HCT116 (cell line): Measurements from ENCODE around the gene ADGRG4.

Experiments
- CBX3 ChIP-seq: IDR thresholded peaks from 2 replicates; pipeline ENCODE4 v1.6.1; 2012; ENCODE audit warnings: low read depth
- CTCF ChIP-seq, 3 experiments: fragments of 200-600 bp in 1 of 3; sonication (generic) in 1 of 3; IDR thresholded peaks in 2 of 3; conservative IDR thresholded peaks in 1 of 3; 2 replicates each; pipeline ENCODE4 v1.5.1; 2012 to 2017; ENCODE audit warnings: low read depth in 2 of 3, low read length in 2 of 3, antibody characterized with exemption in 1 of 3, borderline replicate concordance in 1 of 3, control low read depth in 1 of 3, mild to moderate bottlenecking in 1 of 3, mixed read lengths in 1 of 3, mixed run types in 1 of 3, moderate library complexity in 1 of 3; ENCODE audit not compliant: insufficient read depth in 1 of 3
- EZH2 ChIP-seq: fragments of 200-600 bp; sonication (generic); IDR thresholded peaks from 2 replicates; pipeline ENCODE4 v1.6.1; 2017; ENCODE audit warnings: antibody characterized with exemption, mixed run types
- MAX ChIP-seq: IDR thresholded peaks from 2 replicates; pipeline ENCODE4 v1.6.1; 2012
- POLR2A ChIP-seq: IDR thresholded peaks from 2 replicates; pipeline ENCODE4 v1.7.0; 2011; ENCODE audit warnings: borderline replicate concordance; ENCODE audit not compliant: insufficient read depth, insufficient read length; ENCODE audit errors: extremely low read depth
- POLR2AphosphoS5 ChIP-seq: IDR thresholded peaks from 2 replicates; pipeline ENCODE4 v1.6.1; 2011; ENCODE audit warnings: mild to moderate bottlenecking, low read depth, low read length, moderate library complexity
- RAD21 ChIP-seq: IDR thresholded peaks from 2 replicates; pipeline ENCODE4 v1.6.1; 2012; ENCODE audit warnings: low read depth, mild to moderate bottlenecking
- REST ChIP-seq: IDR thresholded peaks from 2 replicates; pipeline ENCODE4 v1.6.1; 2012; ENCODE audit warnings: low read depth
- SP1 ChIP-seq: IDR thresholded peaks from 2 replicates; pipeline ENCODE4 v1.6.1; 2012; ENCODE audit warnings: low read depth
- SRF ChIP-seq: IDR thresholded peaks from 2 replicates; pipeline ENCODE4 v1.6.1; 2012; ENCODE audit warnings: low read depth
- YY1 ChIP-seq: IDR thresholded peaks from 2 replicates; pipeline ENCODE4 v1.6.1; 2011; ENCODE audit warnings: low read length, low read depth, moderate library complexity, mild to moderate bottlenecking; ENCODE audit not compliant: insufficient replicate concordance; ENCODE audit errors: extremely low read depth
- ZBTB33 ChIP-seq: IDR thresholded peaks from 2 replicates; pipeline ENCODE4 v1.6.1; 2011; ENCODE audit warnings: mild to moderate bottlenecking, low read length, moderate library complexity; ENCODE audit not compliant: insufficient replicate concordance; ENCODE audit errors: extremely low read depth
- ZNF274 ChIP-seq: fragments of 200-500 bp; sonication (Bioruptor generic); IDR thresholded peaks from 2 replicates; pipeline ENCODE4 v1.6.1; 2014; ENCODE audit warnings: mild to moderate bottlenecking, low read depth, low read length, inconsistent platforms

- TF ChIP-seq CTCF (IDR thresholded peaks at IDR 0.05 in 2 of 3, conservative IDR thresholded peaks at IDR 0.05 in 1 of 3; ENCODE audit: borderline replicate concordance in 1 of 3, insufficient read depth in 1 of 3, low read depth in 2 of 3, low read length in 2 of 3) (no peak), RAD21 (no peak), YY1 (no peak), ZNF274 (no peak), POLR2A (no peak), EZH2 (no peak), REST (no peak), CBX3 (no peak), SRF (no peak), ZBTB33 (no peak), MAX (no peak), SP1 (no peak), POLR2AphosphoS5 (no peak)
These were observed 86.1 kb downstream of the ADGRG4 start for GRCh38 chrX:136386826-136387225.
